ENCODE results near the gene PLCL2. TPM values are rescaled to one million over a fixed set of nuclear protein-coding genes. Genes with fewer than 3 reads are reported as not detected.

PLCL2 gene
- total RNA-seq, 1 donor from 2014 or later: 1.8 TPM

GRCh38 chr3:17137321-17137826 is 252.6 kb downstream of the PLCL2 start:
- no peak overlapping the region for H3K27ac Mint-ChIP-seq (ENCODE audit: unreplicated experiment)
- H3K4me3 Mint-ChIP-seq (ENCODE audit: unreplicated experiment): no peak overlapping the region
- H3K27me3 Mint-ChIP-seq (ENCODE audit: unreplicated experiment): no peaks in the 10 kb centered on the region

GRCh38 chr3:17138246-17139039 is 253.7 kb downstream of the PLCL2 start:
- no peaks in the 10 kb centered on the region for H3K36me3 Mint-ChIP-seq (ENCODE audit: unreplicated experiment)
- H3K4me1 Mint-ChIP-seq (ENCODE audit: unreplicated experiment): no peaks in the 10 kb centered on the region
- no peak for DNase-seq (ENCODE audit: extremely low spot score, unreplicated experiment)
- no peaks in the 10 kb centered on the region for H3K27me3 Mint-ChIP-seq (ENCODE audit: unreplicated experiment)
- peaks cover 3% of the 10 kb centered on the region for H3K9me3 Mint-ChIP-seq (ENCODE audit: unreplicated experiment)
- no peak overlapping the region for H3K27ac Mint-ChIP-seq (ENCODE audit: unreplicated experiment)
- H3K4me3 Mint-ChIP-seq (ENCODE audit: unreplicated experiment): no peak overlapping the region
- TF ChIP-seq, protein P1, sequence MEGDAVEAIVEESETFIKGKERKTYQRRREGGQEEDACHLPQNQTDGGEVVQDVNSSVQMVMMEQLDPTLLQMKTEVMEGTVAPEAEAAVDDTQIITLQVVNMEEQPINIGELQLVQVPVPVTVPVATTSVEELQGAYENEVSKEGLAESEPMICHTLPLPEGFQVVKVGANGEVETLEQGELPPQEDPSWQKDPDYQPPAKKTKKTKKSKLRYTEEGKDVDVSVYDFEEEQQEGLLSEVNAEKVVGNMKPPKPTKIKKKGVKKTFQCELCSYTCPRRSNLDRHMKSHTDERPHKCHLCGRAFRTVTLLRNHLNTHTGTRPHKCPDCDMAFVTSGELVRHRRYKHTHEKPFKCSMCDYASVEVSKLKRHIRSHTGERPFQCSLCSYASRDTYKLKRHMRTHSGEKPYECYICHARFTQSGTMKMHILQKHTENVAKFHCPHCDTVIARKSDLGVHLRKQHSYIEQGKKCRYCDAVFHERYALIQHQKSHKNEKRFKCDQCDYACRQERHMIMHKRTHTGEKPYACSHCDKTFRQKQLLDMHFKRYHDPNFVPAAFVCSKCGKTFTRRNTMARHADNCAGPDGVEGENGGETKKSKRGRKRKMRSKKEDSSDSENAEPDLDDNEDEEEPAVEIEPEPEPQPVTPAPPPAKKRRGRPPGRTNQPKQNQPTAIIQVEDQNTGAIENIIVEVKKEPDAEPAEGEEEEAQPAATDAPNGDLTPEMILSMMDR (IDR thresholded peaks at IDR 0.05): no peak

More at GRCh38 chr3:17137321-17137826, 252.6 kb downstream of the PLCL2 start:
- TF ChIP-seq, protein P1 (IDR thresholded peaks at IDR 0.05): no peak
- H3K36me3 Mint-ChIP-seq (ENCODE audit: unreplicated experiment): no peaks in the 10 kb centered on the region
- DNase-seq (ENCODE audit: extremely low spot score, unreplicated experiment): no peak
- H3K4me1 Mint-ChIP-seq (ENCODE audit: unreplicated experiment): no peaks in the 10 kb centered on the region
- H3K9me3 Mint-ChIP-seq (ENCODE audit: unreplicated experiment): peaks cover 3% of the 10 kb centered on the region

Measured in osteocyte (in vitro differentiated cells).